Activated CD8-positive, alpha-beta memory T cell treated with anti-CD3 and anti-CD28 coated beads for 48 hours (primary cell): ENCODE measurements around the gene SCGB1D1.

Experiments used
- DNase-seq, 3 experiments: peaks; one replicate each; pipeline ENCODE4 v3.0.0-alpha.2; 2020; ENCODE audit warnings: low read depth in 2 of 3, low spot score in 2 of 3

Gene SCGB1D1

GRCh38 chr11:62190011-62190410 lies at the start of gene SCGB1D1:
Gene SCGB1D1, plus strand, starts transcription at chr11:62190216. Its CDS starts 69 bp downstream, at chr11:62190285.
- no peak for DNase-seq

- DNase-seq: no peak
Measured at GRCh38 chr11:62140304-62141110, 49.5 kb upstream of the SCGB1D1 start.

GRCh38 chr11:62141111-62142042 lies 48.6 kb upstream of the SCGB1D1 start:
- no peak for DNase-seq

- no peak for DNase-seq
Measured at GRCh38 chr11:62142043-62142375, 48.0 kb upstream of the SCGB1D1 start.

- no peak for DNase-seq
Measured at GRCh38 chr11:62142921-62143320, 47.1 kb upstream of the SCGB1D1 start.

- DNase-seq: no peak
Measured at GRCh38 chr11:62143727-62144126, 46.3 kb upstream of the SCGB1D1 start.

GRCh38 chr11:62144641-62145255 lies 45.3 kb upstream of the SCGB1D1 start:
- DNase-seq: no peak

DNA sequence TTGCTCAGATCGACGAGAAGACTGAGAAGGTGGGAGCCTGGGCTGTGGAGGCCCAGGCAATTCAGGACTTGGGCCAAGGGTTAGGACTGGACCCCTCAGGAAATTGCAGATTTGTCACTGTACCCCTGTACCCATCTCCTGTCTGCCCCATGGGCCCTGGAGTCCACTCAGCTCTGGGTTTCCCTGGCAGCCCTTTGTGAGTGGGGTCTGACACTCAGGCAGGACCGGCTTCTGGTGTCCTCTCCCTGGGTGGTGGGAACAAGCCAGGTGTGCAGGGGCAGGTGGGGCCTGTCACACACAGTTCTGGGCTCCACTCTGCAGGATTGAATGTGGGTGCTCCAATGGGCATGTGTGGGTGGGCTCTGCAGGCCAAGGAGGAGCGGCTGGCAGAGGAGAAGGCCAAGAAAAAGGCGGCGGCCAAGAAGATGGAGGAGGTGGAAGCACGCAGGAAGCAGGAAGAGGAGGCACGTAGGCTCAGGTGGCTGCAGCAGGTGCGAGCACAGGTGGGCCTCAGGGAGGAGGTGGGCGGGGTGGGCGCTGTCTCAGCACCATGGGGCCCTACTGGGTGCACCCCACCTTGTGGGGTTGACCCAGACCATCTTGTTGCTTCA lies 44.6 kb upstream of the SCGB1D1 start:
- no peak for DNase-seq

DNA sequence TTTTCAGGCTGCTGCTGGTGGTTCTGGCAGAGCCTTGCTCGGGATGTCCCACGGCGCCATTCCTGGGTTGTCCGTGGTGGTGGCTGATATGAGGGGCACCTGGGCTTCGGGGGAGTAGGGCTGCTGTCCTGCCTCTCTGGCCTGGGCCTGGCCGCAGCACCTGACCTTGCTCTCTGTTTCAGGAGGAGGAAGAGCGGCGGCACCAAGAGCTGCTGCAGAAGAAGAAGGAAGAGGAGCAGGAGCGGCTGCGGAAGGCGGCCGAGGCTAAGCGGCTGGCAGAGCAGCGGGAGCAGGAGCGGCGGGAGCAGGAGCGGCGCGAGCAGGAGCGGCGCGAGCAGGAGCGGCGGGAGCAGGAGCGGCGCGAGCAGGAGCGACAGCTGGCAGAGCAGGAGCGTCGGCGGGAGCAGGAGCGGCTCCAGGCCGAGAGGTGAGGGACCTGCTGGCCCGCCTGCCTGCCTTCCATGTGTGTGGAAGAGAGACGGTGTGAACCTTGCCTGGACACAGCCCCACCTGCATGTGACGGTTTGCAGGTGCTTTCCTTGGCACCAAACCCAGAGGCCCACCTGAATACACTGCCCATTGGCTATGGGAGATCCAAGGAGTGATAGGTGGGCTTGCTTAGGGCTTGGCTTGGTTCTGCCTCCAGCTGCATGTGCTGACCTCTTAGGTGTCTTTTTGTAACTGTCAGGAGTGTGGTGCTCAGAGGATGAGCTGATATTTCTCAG lies 43.4 kb upstream of the SCGB1D1 start:
- no peak for DNase-seq

DNA sequence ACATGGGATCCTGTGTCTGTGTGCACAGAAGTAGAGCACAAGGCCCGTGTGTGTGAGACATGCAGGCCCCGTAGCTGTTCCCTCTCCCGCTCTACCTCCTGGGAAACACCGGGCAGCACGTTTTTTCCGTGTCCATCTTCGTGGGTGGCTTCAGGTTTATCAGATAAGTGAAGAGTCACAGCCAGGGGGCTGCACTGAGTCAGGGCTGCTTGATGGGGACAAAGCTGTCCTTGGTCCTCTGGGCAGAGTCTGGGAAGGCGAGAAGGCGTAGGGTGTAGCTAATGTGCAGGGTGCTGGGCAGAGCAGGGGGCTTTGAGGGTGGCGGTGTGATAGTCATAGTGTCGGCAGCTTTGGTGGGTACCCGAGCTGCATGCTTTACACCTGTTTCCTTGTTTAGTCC lies 42.5 kb upstream of the SCGB1D1 start:
- DNase-seq: no peak

DNA sequence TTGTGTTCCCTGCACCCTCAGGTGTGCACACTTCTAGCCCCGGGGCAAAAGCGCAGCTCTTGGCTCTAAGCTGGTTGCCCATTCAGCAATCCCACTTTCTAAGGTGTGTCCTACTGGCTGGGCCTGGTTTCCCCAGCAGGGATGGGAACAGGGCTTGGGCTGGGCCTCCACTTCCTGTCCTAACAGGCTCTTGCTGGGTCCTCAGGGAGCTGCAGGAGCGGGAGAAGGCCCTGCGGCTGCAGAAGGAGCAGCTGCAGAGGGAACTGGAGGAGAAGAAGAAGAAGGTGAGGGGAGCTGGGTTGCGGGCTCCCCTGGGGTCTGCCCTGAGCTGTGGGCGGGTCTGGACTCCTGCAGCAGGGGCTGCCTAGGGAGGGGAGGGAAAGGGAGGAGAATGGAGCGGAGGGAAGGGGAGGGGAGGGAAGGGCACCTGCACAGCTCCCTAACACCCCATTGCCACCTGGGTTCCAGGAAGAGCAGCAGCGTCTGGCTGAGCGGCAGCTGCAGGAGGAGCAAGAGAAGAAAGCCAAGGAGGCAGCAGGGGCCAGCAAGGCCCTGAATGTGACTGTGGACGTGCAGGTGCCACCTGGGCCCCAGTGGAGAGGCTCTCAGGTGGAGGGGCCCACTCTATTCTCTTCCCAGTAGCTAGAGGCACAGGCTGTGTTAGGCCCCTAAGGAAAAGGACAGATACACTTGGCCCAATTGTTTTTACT lies 41.6 kb upstream of the SCGB1D1 start:
- no peak for DNase-seq

DNA sequence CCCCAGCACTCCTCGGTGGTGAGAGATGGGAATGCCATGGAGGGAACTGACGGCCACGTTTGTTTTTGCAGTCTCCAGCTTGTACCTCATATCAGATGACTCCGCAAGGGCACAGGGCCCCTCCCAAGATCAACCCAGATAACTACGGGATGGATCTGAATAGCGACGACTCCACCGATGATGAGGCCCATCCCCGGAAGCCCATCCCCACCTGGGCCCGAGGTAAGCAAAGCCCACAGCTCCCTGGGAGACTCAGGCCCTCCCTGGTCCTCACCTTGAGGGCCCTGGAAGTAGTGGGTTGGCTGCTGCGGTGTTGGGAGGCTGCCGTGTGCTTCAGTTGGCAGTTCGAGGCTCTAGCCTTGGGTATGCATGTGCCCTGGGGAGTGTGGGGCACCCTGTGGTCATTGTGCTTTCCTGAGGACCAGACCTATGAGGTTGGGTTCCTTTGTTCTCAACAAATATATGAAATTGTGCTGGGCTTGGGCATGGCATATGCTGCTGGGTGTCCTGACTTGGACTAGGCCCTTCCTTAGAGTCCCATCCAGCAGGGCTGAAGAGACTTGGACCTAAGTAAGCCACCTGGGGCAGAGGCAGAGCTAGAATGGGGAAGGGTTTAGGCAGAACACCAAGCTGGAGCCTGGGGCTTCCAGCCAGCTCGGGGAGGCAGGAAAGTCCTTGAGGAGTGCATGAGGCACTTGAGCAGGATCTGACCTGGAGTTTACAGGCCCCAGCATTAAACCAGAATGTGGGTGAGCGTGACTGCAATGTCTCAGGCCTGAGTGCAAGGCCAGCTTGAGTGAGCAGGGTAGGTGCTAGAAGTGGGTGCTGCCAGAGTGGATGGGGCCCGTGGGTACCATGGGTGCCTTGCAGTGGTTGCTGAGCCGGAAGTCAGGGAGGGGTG lies 39.8 kb upstream of the SCGB1D1 start:
- no peak for DNase-seq

- no peak for DNase-seq
Measured at GRCh38 chr11:62150887-62151736, 38.9 kb upstream of the SCGB1D1 start.

- no peak for DNase-seq
Measured at GRCh38 chr11:62151737-62152102, 38.3 kb upstream of the SCGB1D1 start.

- DNase-seq: no peak
Measured at GRCh38 chr11:62152245-62153086, 37.5 kb upstream of the SCGB1D1 start.

DNA sequence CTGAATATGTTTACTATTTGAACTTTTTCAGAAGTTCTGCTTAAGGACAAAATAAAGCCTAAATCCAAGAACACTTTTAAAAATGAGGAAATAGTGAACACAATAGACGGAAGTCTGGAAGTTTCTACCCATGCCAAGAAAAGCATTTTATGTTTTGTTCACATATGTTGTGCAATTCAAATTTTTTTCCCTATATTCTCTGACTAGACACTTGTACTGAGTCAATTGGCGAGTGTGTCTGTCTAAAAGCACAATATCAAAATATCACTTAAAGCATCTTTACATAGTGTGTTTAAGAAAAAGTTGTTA lies 37.0 kb upstream of the SCGB1D1 start:
- no peak for DNase-seq

GRCh38 chr11:62153617-62154016 lies 36.4 kb upstream of the SCGB1D1 start:
- DNase-seq: no peak
